Neutrophil (primary cell): ENCODE measurements around the gene PRPF4.

Source experiments
- H3K27ac ChIP-seq: fragments of 200-600 bp; sonication (generic); 2 replicates; pipeline ENCODE4 v1.5.1; 2016; ENCODE audit warnings: mild to moderate bottlenecking, moderate library complexity
- H3K27me3 ChIP-seq: fragments of 200-600 bp; sonication (generic); 2 replicates; pipeline ENCODE4 v1.6.0; 2016; ENCODE audit warnings: mild to moderate bottlenecking
- H3K36me3 ChIP-seq: fragments of 200-600 bp; sonication (generic); 2 replicates; pipeline ENCODE4 v1.5.1; 2017
- H3K4me1 ChIP-seq, 2 experiments: fragments of 200-600 bp in 1 of 2; sonication (generic) in 1 of 2; 1 replicate in 1 of 2; 2 replicates in 1 of 2; pipeline versions ENCODE4 v1.5.1 to v1.6.1; 2013 to 2016; ENCODE audit warnings: low read depth in 1 of 2, low read length in 1 of 2, mild to moderate bottlenecking in 1 of 2, moderate library complexity in 1 of 2; ENCODE audit not compliant: control insufficient read depth in 1 of 2, insufficient read depth in 1 of 2
- H3K4me3 ChIP-seq, 2 experiments: fragments of 200-600 bp in 1 of 2; sonication (generic) in 1 of 2; 1 replicate in 1 of 2; 2 replicates in 1 of 2; pipeline ENCODE4 v1.5.1; 2013 to 2016; ENCODE audit warnings: low read depth in 1 of 2, low read length in 1 of 2, mild to moderate bottlenecking in 1 of 2, moderate library complexity in 1 of 2
- H3K9me3 ChIP-seq: fragments of 200-600 bp; sonication (generic); 2 replicates; pipeline ENCODE4 v1.5.1; 2016
- TF ChIP-seq, protein P1 (sequence below): fragments of 200-600 bp; sonication (generic); IDR thresholded peaks from 2 replicates; pipeline ENCODE4 v1.5.1; 2016; ENCODE audit warnings: antibody characterized with exemption

Gene PRPF4

DNA sequence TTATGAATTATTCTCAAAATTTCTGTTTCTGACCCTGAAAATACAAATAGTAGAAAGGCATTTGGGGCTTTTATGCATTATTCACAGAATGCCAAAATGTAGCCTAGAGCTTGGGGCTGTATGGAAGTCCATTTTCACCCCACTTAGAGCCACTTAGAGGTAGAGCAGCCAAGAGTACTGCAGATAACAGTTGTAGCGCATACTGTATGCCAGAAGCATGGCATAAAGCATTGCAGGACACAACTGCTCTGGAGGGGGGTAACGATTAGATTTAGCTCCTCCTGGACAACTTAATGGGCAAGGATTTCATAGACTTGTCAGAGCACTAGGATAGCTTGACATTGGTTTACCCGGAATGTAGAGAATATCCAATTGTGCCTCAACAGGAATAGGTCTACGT is 38.4 kb upstream of the PRPF4 start:
- Histone ChIP-seq H3K4me3 (no peak overlapping the region), H3K27me3 (no peaks in the 10 kb centered on the region), H3K36me3 (no peaks in the 10 kb centered on the region), H3K4me1 (peaks cover 48% of the 10 kb centered on the region in 2 experiments), H3K9me3 (no peaks in the 10 kb centered on the region), H3K27ac (no peak overlapping the region)
- TF ChIP-seq, protein P1, sequence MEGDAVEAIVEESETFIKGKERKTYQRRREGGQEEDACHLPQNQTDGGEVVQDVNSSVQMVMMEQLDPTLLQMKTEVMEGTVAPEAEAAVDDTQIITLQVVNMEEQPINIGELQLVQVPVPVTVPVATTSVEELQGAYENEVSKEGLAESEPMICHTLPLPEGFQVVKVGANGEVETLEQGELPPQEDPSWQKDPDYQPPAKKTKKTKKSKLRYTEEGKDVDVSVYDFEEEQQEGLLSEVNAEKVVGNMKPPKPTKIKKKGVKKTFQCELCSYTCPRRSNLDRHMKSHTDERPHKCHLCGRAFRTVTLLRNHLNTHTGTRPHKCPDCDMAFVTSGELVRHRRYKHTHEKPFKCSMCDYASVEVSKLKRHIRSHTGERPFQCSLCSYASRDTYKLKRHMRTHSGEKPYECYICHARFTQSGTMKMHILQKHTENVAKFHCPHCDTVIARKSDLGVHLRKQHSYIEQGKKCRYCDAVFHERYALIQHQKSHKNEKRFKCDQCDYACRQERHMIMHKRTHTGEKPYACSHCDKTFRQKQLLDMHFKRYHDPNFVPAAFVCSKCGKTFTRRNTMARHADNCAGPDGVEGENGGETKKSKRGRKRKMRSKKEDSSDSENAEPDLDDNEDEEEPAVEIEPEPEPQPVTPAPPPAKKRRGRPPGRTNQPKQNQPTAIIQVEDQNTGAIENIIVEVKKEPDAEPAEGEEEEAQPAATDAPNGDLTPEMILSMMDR, result no peak

DNA sequence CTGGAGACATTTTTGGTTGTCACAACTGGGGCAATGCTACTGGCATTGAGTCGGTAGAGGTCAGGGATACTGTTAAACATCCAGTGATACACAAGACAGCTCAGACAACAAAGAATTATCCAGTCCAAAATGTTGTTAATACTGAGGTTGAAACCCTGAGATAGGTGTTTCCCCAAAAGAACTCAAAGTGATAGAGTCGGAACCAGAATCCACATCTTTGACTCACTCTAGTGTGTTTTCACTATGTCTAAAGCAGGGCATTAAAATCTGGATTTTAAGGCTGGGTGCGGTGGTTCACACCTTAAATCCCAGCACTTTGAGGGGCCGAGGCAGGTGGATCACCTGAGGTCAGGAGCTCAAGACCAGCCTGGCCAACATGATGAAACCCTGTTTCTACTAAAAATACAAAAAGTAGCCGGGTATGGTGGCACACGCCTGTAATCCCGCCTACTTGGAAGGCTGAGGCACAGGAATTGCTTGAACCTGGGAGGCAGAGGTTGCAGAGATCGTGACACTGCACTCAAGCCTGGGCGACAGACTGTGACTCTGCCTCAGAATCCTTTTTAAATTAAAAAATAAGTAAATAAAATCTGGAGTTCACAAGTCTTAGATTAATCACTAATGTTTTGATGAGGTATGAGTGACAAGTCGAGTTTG is 37.1 kb upstream of the PRPF4 start:
- Histone ChIP-seq H3K4me3 (no peak overlapping the region), H3K4me1 (peaks cover 35% of the 10 kb centered on the region in 2 experiments), H3K9me3 (no peaks in the 10 kb centered on the region), H3K27ac (no peak overlapping the region), H3K27me3 (no peaks in the 10 kb centered on the region), H3K36me3 (no peaks in the 10 kb centered on the region)
- TF ChIP-seq, protein P1, result no peak

DNA sequence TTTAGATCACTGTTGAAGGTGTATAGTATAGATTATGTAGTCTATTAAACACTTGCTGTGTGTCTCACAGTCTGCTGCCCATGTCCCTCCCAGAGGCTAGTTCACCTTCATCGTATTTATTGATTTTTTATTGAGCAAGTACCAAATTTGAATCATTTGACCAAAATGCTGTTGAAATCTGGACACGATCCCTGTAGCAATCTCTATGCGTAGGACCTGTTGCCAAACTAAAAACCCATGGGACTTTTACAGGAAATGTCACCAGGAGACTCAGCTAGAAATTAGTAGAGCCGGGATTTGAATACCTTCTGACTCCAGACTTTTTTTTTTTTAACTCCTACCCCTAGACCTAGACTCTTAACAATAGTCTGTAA is 36.6 kb upstream of the PRPF4 start:
- H3K36me3 ChIP-seq, result no peaks in the 10 kb centered on the region
- H3K4me3 ChIP-seq, result no peak overlapping the region
- H3K9me3 ChIP-seq, result no peaks in the 10 kb centered on the region
- no peak overlapping the region for H3K27ac ChIP-seq
- TF ChIP-seq, protein P1, result no peak
- H3K4me1 ChIP-seq, result peaks cover 30% of the 10 kb centered on the region in 2 experiments
- no peaks in the 10 kb centered on the region for H3K27me3 ChIP-seq

DNA sequence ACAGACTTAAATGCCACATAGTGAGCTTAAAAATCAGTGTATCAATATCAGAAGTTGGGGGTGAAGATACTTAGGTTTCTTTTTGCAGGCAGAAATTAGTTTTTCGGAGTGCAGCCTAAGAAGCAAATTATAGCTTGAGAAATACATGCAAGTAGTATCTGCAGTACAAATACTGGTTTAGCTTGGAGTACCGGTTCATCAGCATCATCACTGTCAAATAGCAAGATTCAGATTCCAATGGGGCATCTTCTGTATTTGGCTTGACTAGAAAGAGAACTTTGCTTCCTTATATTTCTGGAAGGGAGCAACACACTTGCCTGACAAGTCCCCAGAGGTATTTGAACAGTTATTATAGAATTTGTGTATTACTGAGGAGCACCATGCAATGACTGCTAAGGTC is 34.3 kb upstream of the PRPF4 start:
- Histone ChIP-seq H3K9me3 (no peaks in the 10 kb centered on the region), H3K27me3 (no peaks in the 10 kb centered on the region), H3K4me3 (no peak overlapping the region), H3K4me1 (peaks cover 8 to 11% of the 10 kb centered on the region in 2 experiments), H3K36me3 (no peaks in the 10 kb centered on the region), H3K27ac (no peak overlapping the region)
- TF ChIP-seq, protein P1, result no peak

DNA sequence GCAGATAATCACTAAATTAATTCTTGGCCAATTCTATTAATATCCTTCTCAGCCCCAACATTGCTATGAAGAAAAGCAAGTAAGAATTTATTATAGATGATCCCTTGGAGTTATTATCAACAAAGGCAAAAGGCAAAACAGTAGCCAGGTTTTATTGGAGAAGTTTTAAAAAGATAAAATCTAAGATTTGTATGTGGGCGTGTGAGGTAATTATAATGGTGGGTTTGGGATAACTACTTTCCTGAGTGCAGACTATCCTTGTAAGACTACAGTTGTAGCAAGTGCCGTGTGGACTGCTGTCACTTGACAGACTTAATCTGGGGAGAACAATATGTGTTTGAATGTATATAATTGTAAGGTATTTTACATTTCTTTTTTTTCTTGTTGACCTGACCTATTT is 30.9 kb upstream of the PRPF4 start:
- H3K4me3 ChIP-seq, result no peak overlapping the region
- TF ChIP-seq, protein P1, result no peak
- H3K9me3 ChIP-seq, result no peaks in the 10 kb centered on the region
- no peaks in the 10 kb centered on the region for H3K36me3 ChIP-seq
- no peaks in the 10 kb centered on the region for H3K4me1 ChIP-seq
- H3K27ac ChIP-seq, result no peak overlapping the region
- no peaks in the 10 kb centered on the region for H3K27me3 ChIP-seq

DNA sequence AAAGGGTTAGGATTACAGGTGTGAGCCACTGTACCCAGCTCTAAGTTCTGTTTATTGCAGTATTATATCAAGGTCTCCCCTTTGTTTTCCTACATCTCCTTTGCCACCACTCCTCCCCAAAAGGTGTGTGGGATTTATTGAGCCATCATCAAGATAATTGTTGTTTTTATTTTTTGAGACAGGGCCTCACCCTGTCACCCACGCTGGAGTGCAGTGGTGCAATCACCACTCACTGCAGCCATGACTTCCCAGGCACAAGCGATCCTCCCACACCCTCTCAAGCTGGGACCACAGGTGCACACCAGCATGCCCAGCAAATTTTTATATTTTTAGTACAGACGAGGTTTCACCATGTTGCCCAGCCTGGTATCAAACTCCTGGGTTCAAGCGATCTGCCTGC is 29.6 kb upstream of the PRPF4 start:
- Histone ChIP-seq H3K27me3 (no peaks in the 10 kb centered on the region), H3K4me1 (no peaks in the 10 kb centered on the region), H3K4me3 (no peak overlapping the region), H3K9me3 (no peaks in the 10 kb centered on the region), H3K27ac (no peak overlapping the region), H3K36me3 (no peaks in the 10 kb centered on the region)
- TF ChIP-seq, protein P1, result no peak
